Stomach (tissue), 9 donors: ENCODE results near the gene CDH12. TPM values are rescaled to one million over a fixed set of nuclear protein-coding genes. Genes with fewer than 3 reads are reported as not detected.

ENCODE experiments used
- DNase-seq, 2 donors: peaks; one replicate each; pipeline versions ENCODE4 v3.0.0 to v3.0.0-alpha.2; 2013 to 2019
- H3K27ac ChIP-seq, 5 donors: fragments of 200-600 bp in 4 of 5; sonication (generic) in 4 of 5; one replicate each; pipeline ENCODE4 v1.5.1; 2013 to 2019; ENCODE audit warnings: mild to moderate bottlenecking in 1 of 5, moderate library complexity in 1 of 5
- H3K27me3 ChIP-seq, 3 donors: fragments of 200-600 bp; sonication (generic); one replicate each; pipeline ENCODE4 v1.5.1; 2017 to 2019; ENCODE audit warnings: mixed run types in 1 of 3
- H3K36me3 ChIP-seq, 4 donors: fragments of 200-600 bp; sonication (generic); 1 replicate in 3 of 4; 2 replicates in 1 of 4; pipeline ENCODE4 v1.5.1; 2016 to 2019
- H3K4me1 ChIP-seq, 4 donors: fragments of 200-600 bp; sonication (generic); one replicate each; pipeline ENCODE4 v1.5.1; 2016 to 2019
- H3K4me3 ChIP-seq, 4 donors: fragments of 200-600 bp; sonication (generic) in 3 of 4; one replicate each; pipeline ENCODE4 v1.5.1; 2016 to 2019; ENCODE audit warnings: mild to moderate bottlenecking in 1 of 4
- H3K9me3 ChIP-seq, 4 donors: fragments of 200-600 bp; sonication (generic); one replicate each; pipeline ENCODE4 v1.5.1; 2016 to 2019
- CTCF ChIP-seq, 7 experiments: fragments of 450-650 bp in 4 of 7; fragments of 200-600 bp in 3 of 7; sonication (generic) in 3 of 7; IDR thresholded peaks; one replicate each; pipeline ENCODE4 v1.5.1; 2016 to 2019; ENCODE audit warnings: antibody characterized with exemption in 7 of 7, control low read depth in 2 of 7, mild to moderate bottlenecking in 1 of 7
- EP300 ChIP-seq: sonication (generic); formaldehyde crosslinking; IDR thresholded peaks from one replicate; pipeline ENCODE4 v1.6.1; 2017; ENCODE audit warnings: antibody characterized with exemption
- POLR2A ChIP-seq, 4 donors: fragments of 450-650 bp; IDR thresholded peaks; one replicate each; pipeline ENCODE4 v1.6.1; 2016; ENCODE audit warnings: antibody characterized with exemption in 4 of 4, control low read depth in 2 of 4, mild to moderate bottlenecking in 1 of 4, moderate library complexity in 1 of 4
- POLR2AphosphoS5 ChIP-seq, 3 donors: sonication (generic); formaldehyde crosslinking; IDR thresholded peaks; one replicate each; pipeline ENCODE4 v1.6.1; 2016; ENCODE audit warnings: antibody characterized with exemption in 3 of 3
- WGBS, 5 donors: extraction: QIAGEN DNeasy Blood & Tissue Kit in 3 of 5; methylation state at CpG; one replicate each; pipeline versions ENCODE4 v1.1.5 to v1.1.7; 2013 to 2018; 5-methylcytosine and 5-hydroxymethylcytosine counted together
- intact Hi-C: fragments of 100-400 bp; cut with DNase I; formaldehyde crosslinking; loops from one replicate; pipeline ENCODE4 v1.15.1; 2023; ENCODE audit warnings: low total_unique reads
- polyA plus RNA-seq, 3 donors: library from polyadenylated mRNA; stranded (reverse); fragments of 200-250 nt; gene quantifications; one replicate each; pipeline ENCODE4 v1.2.3, GENCODE V29; 2013
- total RNA-seq, 5 donors: library from RNA; depleted of rRNA; stranded (reverse); fragments of >200 nt; gene quantifications; one replicate each; pipeline versions ENCODE4 v1.1.0 to v1.2.3, GENCODE V29; 2014 to 2016
- donor health status: healthy with polysubstance abuse.
- donor health status: Bipolar disorder and iron deficiency.
- donor health status: healthy.

The CDH12 gene
- total and polyA plus RNA-seq, 8 donors, result 0.76 to 1.3 TPM; not detected in 6

GRCh38 chr5:22627029-22627428 is 226.1 kb downstream of the CDH12 start:
- Histone ChIP-seq H3K4me1 (no peaks in the 10 kb centered on the region), H3K36me3 (no peaks in the 10 kb centered on the region), H3K27ac (no peak overlapping the region), H3K9me3 (peaks cover 0 to 11% (median 3%) of the 10 kb centered on the region in 4 donors), H3K4me3 (no peak overlapping the region), H3K27me3 (no peaks in the 10 kb centered on the region)
- intact Hi-C loops, result no loop called here
- 86 to 88% (median 87%) methylated on average over 4 of the region's 4 CpGs for WGBS, 5 donors
- TF ChIP-seq POLR2A (IDR thresholded peaks at IDR 0.05) (no peak), EP300 (no peak)
- DNase-seq, result no peak

- no peak for DNase-seq
- Histone ChIP-seq H3K4me1 (no peaks in the 10 kb centered on the region), H3K9me3 (peaks cover 0 to 11% (median 3%) of the 10 kb centered on the region in 4 donors), H3K4me3 (no peak overlapping the region), H3K27me3 (no peaks in the 10 kb centered on the region), H3K36me3 (no peaks in the 10 kb centered on the region), H3K27ac (no peak overlapping the region)
- TF ChIP-seq POLR2AphosphoS5 (IDR thresholded peaks at IDR 0.05) (no peak), CTCF (IDR thresholded peaks at IDR 0.05) (no peak), POLR2A (IDR thresholded peaks at IDR 0.05) (no peak), EP300 (no peak)
- WGBS, 5 donors, result 95 to 100% (median 98%) methylated on average over 2 of the region's 2 CpGs
- intact Hi-C loops, result no loop called here
Measured at GRCh38 chr5:22625451-22625850, 227.7 kb downstream of the CDH12 start.

- no peaks in the 10 kb centered on the region for H3K36me3 ChIP-seq
- no peak overlapping the region for H3K27ac ChIP-seq
- H3K9me3 ChIP-seq, result peaks cover 0 to 8% (median 3%) of the 10 kb centered on the region in 4 donors
- TF ChIP-seq CTCF (IDR thresholded peaks at IDR 0.05), result no peak
- no peaks in the 10 kb centered on the region for H3K27me3 ChIP-seq
- no peak for DNase-seq
- WGBS, 5 donors, result 6 to 19% (median 9%) methylated on average over 2 of the region's 2 CpGs
- no peak overlapping the region for H3K4me3 ChIP-seq
- intact Hi-C loops, result no loop called here
- H3K4me1 ChIP-seq, result no peaks in the 10 kb centered on the region
Measured at GRCh38 chr5:22621084-22621483, 232.1 kb downstream of the CDH12 start.

- H3K27ac ChIP-seq, result no peak overlapping the region
- no peaks in the 10 kb centered on the region for H3K36me3 ChIP-seq
- H3K9me3 ChIP-seq, result no peaks in the 10 kb centered on the region
- intact Hi-C loops, result no loop called here
- TF ChIP-seq EP300, result no peak
- TF ChIP-seq POLR2AphosphoS5 (IDR thresholded peaks at IDR 0.05), result no peak
- no peak for TF ChIP-seq POLR2A (IDR thresholded peaks at IDR 0.05)
- no peak for TF ChIP-seq CTCF (IDR thresholded peaks at IDR 0.05)
- DNase-seq, result no peak
- H3K27me3 ChIP-seq, result no peaks in the 10 kb centered on the region
- WGBS, 5 donors, result 72 to 93% (median 81%) methylated on average over 1 of the region's 1 CpG
- H3K4me1 ChIP-seq, result no peaks in the 10 kb centered on the region
- no peak overlapping the region for H3K4me3 ChIP-seq
Measured at GRCh38 chr5:22615964-22616363, 237.2 kb downstream of the CDH12 start.

GRCh38 chr5:22614486-22615094 is 238.6 kb downstream of the CDH12 start:
- Histone ChIP-seq H3K36me3 (no peaks in the 10 kb centered on the region), H3K27me3 (no peaks in the 10 kb centered on the region), H3K9me3 (no peaks in the 10 kb centered on the region), H3K4me3 (no peak overlapping the region), H3K27ac (no peak overlapping the region), H3K4me1 (no peaks in the 10 kb centered on the region)
- DNase-seq, result no peak
- WGBS, 5 donors, result 66 to 74% (median 69%) methylated on average over 5 of the region's 5 CpGs
- intact Hi-C loops, result no loop called here
- TF ChIP-seq CTCF (IDR thresholded peaks at IDR 0.05), result no peak
- no peak for TF ChIP-seq POLR2A (IDR thresholded peaks at IDR 0.05)
- no peak for TF ChIP-seq POLR2AphosphoS5 (IDR thresholded peaks at IDR 0.05)
- no peak for TF ChIP-seq EP300
